ENCODE data around the gene CHRNA4. TPM values are rescaled to one million over a fixed set of nuclear protein-coding genes. Genes with fewer than 3 reads are reported as not detected.

Gene CHRNA4
- total and polyA plus RNA-seq, 2 of the 4 experiments (the other 2 are of a cell fraction): not detected

- dilution Hi-C loops (cut with HindIII; ENCODE audit: low sequenced_read_pairs, unreplicated experiment): no loop called here
- Histone ChIP-seq H3K56ac (ENCODE audit: extremely low read depth, insufficient read depth, low read length) (no peak overlapping the region), H2BK120ac (ENCODE audit: low read depth, low read length) (no peak overlapping the region), H3K9ac (ENCODE audit: low read depth, low read length) (no peak overlapping the region), H3K9me3 (ENCODE audit: control insufficient read depth, insufficient read depth, low read length) (no peaks in the 10 kb centered on the region), H3K23ac (ENCODE audit: low read depth, low read length) (no peak overlapping the region), H2BK5ac (ENCODE audit: low read depth, low read length, poor library complexity, severe bottlenecking) (no peak overlapping the region), H3K14ac (replicated peaks; ENCODE audit: low read depth, low read length) (no peak overlapping the region), H2AFZ (replicated peaks; ENCODE audit: low read length, poor library complexity) (no peak overlapping the region), H3K4ac (ENCODE audit: low read depth, low read length) (no peak overlapping the region), H3K36me3 (ENCODE audit: control insufficient read depth, insufficient read depth, low read length) (no peaks in the 10 kb centered on the region), H2BK15ac (ENCODE audit: low read depth, low read length) (no peak overlapping the region), H3K27me3 (ENCODE audit: control insufficient read depth, insufficient read depth, low read length) (peaks cover 13% of the 10 kb centered on the region; the same call in 1 of the 2 replicates), H3K9me1 (ENCODE audit: insufficient read depth, low read length) (no peaks in the 10 kb centered on the region), H4K91ac (ENCODE audit: insufficient read depth, low read depth, low read length) (no peak overlapping the region), H3K4me2 (ENCODE audit: low read depth, low read length) (no peak overlapping the region), H2AK9ac (replicated peaks; ENCODE audit: low read depth, low read length, poor library complexity) (no peak overlapping the region), H3K27ac (ENCODE audit: insufficient read depth, low read length) (no peak overlapping the region), H2AK5ac (ENCODE audit: low read depth, low read length) (no peak overlapping the region; the same call in 1 of the 2 replicates), H4K5ac (ENCODE audit: low read depth, low read length) (no peak overlapping the region), H3K4me3 (ENCODE audit: insufficient read depth, low read depth, low read length) (no peak overlapping the region), H3K79me1 (ENCODE audit: low read depth in 1 of 2, low read length in 2 of 2) (no peaks in the 10 kb centered on the region), H3K18ac (ENCODE audit: low read depth, low read length) (no peak overlapping the region), H2BK20ac (ENCODE audit: low read depth, low read length) (no peak overlapping the region), H3K4me1 (ENCODE audit: control insufficient read depth, insufficient read depth, low read length) (peaks cover 9% of the 10 kb centered on the region; the same call in 1 of the 2 replicates), H4K20me1 (ENCODE audit: insufficient read depth, low read length) (no peaks in the 10 kb centered on the region), H4K8ac (ENCODE audit: low read depth in 2 of 2, low read length in 2 of 2) (no peak overlapping the region)
- ChIA-PET POLR2A (ENCODE audit: unreplicated experiment) (no interaction called here), CTCF (no interaction called here)
- no TSS peak for BruUV-seq (replicated peaks)
- 71% methylated on average over 3 of the region's 15 CpGs; no CpG with 5 or more reads in 1 of the 2 experiments for WGBS, 2 experiments (ENCODE audit: extremely low coverage in 2 of 2, insufficient read length in 1 of 2)
- no peak for TF ChIP-seq MXI1 (IDR thresholded peaks at IDR 0.05; ENCODE audit: borderline replicate concordance, low read depth, low read length)
- no peak for TF ChIP-seq MAZ (IDR thresholded peaks at IDR 0.05; ENCODE audit: borderline replicate concordance, low read depth, low read length)
- TF ChIP-seq FOS (IDR thresholded peaks at IDR 0.05; ENCODE audit: low read depth, low read length): no peak
- no peak for TF ChIP-seq RAD21 (IDR thresholded peaks at IDR 0.05; ENCODE audit: low read length)
- no peak for TF ChIP-seq RCOR1 (IDR thresholded peaks at IDR 0.05; ENCODE audit: insufficient replicate concordance, low read length)
- ATAC-seq (ENCODE audit: low read depth): no peak
- no peak for DNase-seq
- in situ Hi-C loops (cut with MboI; ENCODE audit: low sequenced_read_pairs): no loop called here
- intact Hi-C loops (cut with micrococcal nuclease): no loop called here
These were observed 45.9 kb downstream of the CHRNA4 start for GRCh38 chr20:63315240-63315689.
